Neural progenitor cell (in vitro differentiated cells): Measurements from ENCODE around the gene ZNF503. TPM values are rescaled to one million over a fixed set of nuclear protein-coding genes. Genes with fewer than 3 reads are reported as not detected.

ENCODE experiments used
- DNase-seq: peaks from one replicate; pipeline ENCODE4 v3.0.0-alpha.2; 2016; ENCODE audit warnings: low spot score
- H2AFZ ChIP-seq: fragments of 200-600 bp; sonication (generic); replicated peaks from 2 replicates; pipeline ENCODE4 v1.6.1; 2016; ENCODE audit warnings: antibody characterized with exemption
- H3F3A ChIP-seq: fragments of 200-600 bp; sonication (generic); 2 replicates; pipeline ENCODE4 v1.6.1; 2016; ENCODE audit warnings: antibody characterized with exemption, low read depth
- H3K27ac ChIP-seq: fragments of 200-600 bp; sonication (generic); 2 replicates; pipeline ENCODE4 v1.5.1; 2016; ENCODE audit warnings: mild to moderate bottlenecking
- H3K27me3 ChIP-seq: fragments of 200-600 bp; sonication (generic); 2 replicates; pipeline ENCODE4 v1.6.1; 2016; ENCODE audit warnings: mild to moderate bottlenecking, moderate library complexity
- H3K36me3 ChIP-seq: fragments of 200-600 bp; sonication (generic); 2 replicates; pipeline ENCODE4 v1.5.1; 2016
- H3K4me1 ChIP-seq: fragments of 200-600 bp; sonication (generic); 2 replicates; pipeline ENCODE4 v1.6.1; 2016; ENCODE audit warnings: mixed run types
- H3K4me2 ChIP-seq: fragments of 200-600 bp; sonication (generic); 2 replicates; pipeline ENCODE4 v1.6.1; 2016
- H3K4me3 ChIP-seq: fragments of 200-600 bp; sonication (generic); 2 replicates; pipeline ENCODE4 v1.5.1; 2016
- H3K79me2 ChIP-seq: fragments of 200-600 bp; sonication (generic); 2 replicates; pipeline ENCODE4 v1.6.1; 2016; ENCODE audit warnings: low read depth
- H3K9ac ChIP-seq: fragments of 200-600 bp; sonication (generic); 2 replicates; pipeline ENCODE4 v1.6.1; 2016
- H3K9me3 ChIP-seq: fragments of 200-600 bp; sonication (generic); 2 replicates; pipeline ENCODE4 v1.5.1; 2016; ENCODE audit warnings: low read depth
- H4K20me1 ChIP-seq: fragments of 200-600 bp; sonication (generic); 2 replicates; pipeline ENCODE4 v1.6.1; 2016; ENCODE audit warnings: low read depth
- H3K27ac Mint-ChIP-seq: 3 replicates; pipeline ENCODE4 v1.8.0; 2021; ENCODE audit warnings: mixed read lengths
- H3K27me3 Mint-ChIP-seq: 2 replicates; pipeline ENCODE4 v1.8.0; 2022; ENCODE audit warnings: low read depth, mild to moderate bottlenecking, inconsistent platforms, moderate library complexity, mixed read lengths; ENCODE audit not compliant: insufficient read depth
- H3K36me3 Mint-ChIP-seq: 3 replicates; pipeline ENCODE4 v1.8.0; 2021; ENCODE audit warnings: mixed read lengths
- H3K4me1 Mint-ChIP-seq: 3 replicates; pipeline ENCODE4 v1.8.0; 2021; ENCODE audit warnings: mixed read lengths
- H3K4me3 Mint-ChIP-seq: 3 replicates; pipeline ENCODE4 v1.8.0; 2021; ENCODE audit warnings: mild to moderate bottlenecking, moderate library complexity, mixed read lengths
- H3K9me3 Mint-ChIP-seq: 3 replicates; pipeline ENCODE4 v1.8.0; 2020; ENCODE audit warnings: mixed read lengths
- CTCF ChIP-seq: fragments of 200-600 bp; sonication (generic); IDR thresholded peaks from 2 replicates; pipeline ENCODE4 v1.5.1; 2017; ENCODE audit warnings: antibody characterized with exemption, mild to moderate bottlenecking
- EZH2 ChIP-seq: fragments of 200-600 bp; sonication (generic); IDR thresholded peaks from 2 replicates; pipeline ENCODE4 v1.6.1; 2017; ENCODE audit warnings: antibody characterized with exemption, mild to moderate bottlenecking, moderate library complexity
- EZH2phosphoT487 ChIP-seq: fragments of 200-600 bp; sonication (generic); IDR thresholded peaks from 2 replicates; pipeline ENCODE4 v1.6.1; 2017; ENCODE audit warnings: antibody characterized with exemption
- total RNA-seq: library from RNA; depleted of rRNA; stranded (reverse); fragments of >200 nt; gene quantifications from 2 replicates; pipeline ENCODE4 v1.2.3, GENCODE V29; 2015; ENCODE audit warnings: low replicate concordance

The ZNF503 gene
- total RNA-seq, 1 donor from 2014 or later: 8.3 TPM

DNA sequence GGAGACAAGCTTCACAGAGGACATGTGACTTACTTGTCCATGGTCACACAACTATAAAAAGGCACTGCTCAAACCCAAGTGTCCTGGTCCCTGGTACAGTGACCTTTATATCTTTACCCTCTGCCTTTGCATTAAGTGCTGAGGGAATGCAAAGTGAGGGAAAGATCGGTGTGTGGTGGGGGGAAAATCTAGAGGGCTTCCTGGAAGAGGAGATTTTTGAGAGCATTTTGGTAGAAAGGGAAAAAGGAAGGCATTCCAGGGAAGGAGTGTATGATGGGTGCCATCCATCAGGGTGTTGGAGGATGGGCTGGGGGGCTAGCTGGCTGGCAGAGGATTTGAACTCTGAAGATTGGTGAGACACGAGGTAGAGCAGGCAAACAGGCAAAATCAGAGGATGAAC lies 9.3 kb downstream of the ZNF503 start:
- TF ChIP-seq CTCF (no peak), EZH2phosphoT487 (no peak), EZH2 (no peak)
- Mint-ChIP-seq H3K4me3 (no peak overlapping the region), H3K27ac (no peak overlapping the region), H3K4me1 (peaks cover 10% of the 10 kb centered on the region), H3K27me3 (peaks cover 24% of the 10 kb centered on the region), H3K36me3 (peaks cover 8% of the 10 kb centered on the region), H3K9me3 (no peaks in the 10 kb centered on the region)
- no peak for DNase-seq
- Histone ChIP-seq H3K4me2 (no peak overlapping the region), H3K27me3 (peaks cover 83% of the 10 kb centered on the region), H3K27ac (no peak overlapping the region), H3K4me3 (no peak overlapping the region), H2AFZ (no peak overlapping the region), H3K36me3 (no peaks in the 10 kb centered on the region), H3K9me3 (no peaks in the 10 kb centered on the region), H3K79me2 (peaks cover under 1% of the 10 kb centered on the region), H3K4me1 (peaks cover 8% of the 10 kb centered on the region), H3K9ac (no peak overlapping the region), H4K20me1 (peaks cover 29% of the 10 kb centered on the region), H3F3A (peaks cover 11% of the 10 kb centered on the region)

DNA sequence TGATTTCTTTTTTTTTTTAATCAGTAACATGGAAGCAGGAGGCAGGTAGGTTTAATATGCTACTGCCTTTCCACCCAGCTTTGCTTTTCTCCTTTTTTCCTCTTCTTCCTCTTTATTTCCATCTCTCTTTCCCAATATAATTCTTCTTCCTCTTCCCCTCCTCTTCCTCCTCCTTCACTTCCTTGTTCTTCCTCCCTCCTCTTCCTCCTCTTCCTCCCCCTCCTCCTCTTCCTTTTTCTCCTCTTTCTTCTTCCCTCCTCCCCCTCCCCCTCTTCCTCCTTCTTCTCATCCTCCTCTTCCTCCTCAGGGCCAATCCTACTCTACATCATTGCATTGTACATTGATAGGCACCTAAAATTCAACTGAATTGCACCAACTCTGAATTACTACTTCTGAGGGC lies 11.4 kb downstream of the ZNF503 start:
- Mint-ChIP-seq H3K4me1 (peaks cover 8% of the 10 kb centered on the region), H3K36me3 (peaks cover 8% of the 10 kb centered on the region), H3K27ac (no peak overlapping the region), H3K9me3 (peaks cover 8% of the 10 kb centered on the region), H3K27me3 (peaks cover 17% of the 10 kb centered on the region), H3K4me3 (no peak overlapping the region)
- Histone ChIP-seq H4K20me1 (peaks cover 12% of the 10 kb centered on the region), H3K27me3 (peaks cover 62% of the 10 kb centered on the region), H3K9ac (no peak overlapping the region), H3K36me3 (no peaks in the 10 kb centered on the region), H3K79me2 (no peaks in the 10 kb centered on the region), H3K4me2 (no peak overlapping the region), H3K4me1 (no peaks in the 10 kb centered on the region), H2AFZ (no peak overlapping the region), H3K27ac (no peak overlapping the region), H3F3A (no peaks in the 10 kb centered on the region), H3K9me3 (no peaks in the 10 kb centered on the region), H3K4me3 (no peak overlapping the region)
- TF ChIP-seq EZH2phosphoT487 (no peak), EZH2 (no peak), CTCF (no peak)
- no peak for DNase-seq

- Mint-ChIP-seq H3K4me1 (no peaks in the 10 kb centered on the region), H3K9me3 (peaks cover 8% of the 10 kb centered on the region), H3K36me3 (no peaks in the 10 kb centered on the region), H3K27ac (no peak overlapping the region), H3K4me3 (no peak overlapping the region), H3K27me3 (peaks cover 5% of the 10 kb centered on the region)
- no peak overlapping the region for H3K27ac ChIP-seq
- H3K4me3 ChIP-seq: no peak overlapping the region
- no peaks in the 10 kb centered on the region for H3K36me3 ChIP-seq
- H2AFZ ChIP-seq: no peak overlapping the region
- no peak overlapping the region for H3K4me2 ChIP-seq
- H3F3A ChIP-seq: no peaks in the 10 kb centered on the region
- TF ChIP-seq EZH2phosphoT487: no peak
- no peak for TF ChIP-seq CTCF
- no peak for TF ChIP-seq EZH2
- no peaks in the 10 kb centered on the region for H4K20me1 ChIP-seq
- no peaks in the 10 kb centered on the region for H3K4me1 ChIP-seq
- no peak for DNase-seq
- no peaks in the 10 kb centered on the region for H3K79me2 ChIP-seq
- peaks cover 41% of the 10 kb centered on the region for H3K27me3 ChIP-seq
- H3K9me3 ChIP-seq: no peaks in the 10 kb centered on the region
- H3K9ac ChIP-seq: no peak overlapping the region
These were observed 13.5 kb downstream of the ZNF503 start for GRCh38 chr10:75388082-75388481.
